ENCODE data around the gene CFAP97D2. TPM values are rescaled to one million over a fixed set of nuclear protein-coding genes. Genes with fewer than 3 reads are reported as not detected.

The CFAP97D2 gene
- polyA plus RNA-seq, 1 of the 3 experiments (the other 2 are of a cell fraction): not detected

DNA sequence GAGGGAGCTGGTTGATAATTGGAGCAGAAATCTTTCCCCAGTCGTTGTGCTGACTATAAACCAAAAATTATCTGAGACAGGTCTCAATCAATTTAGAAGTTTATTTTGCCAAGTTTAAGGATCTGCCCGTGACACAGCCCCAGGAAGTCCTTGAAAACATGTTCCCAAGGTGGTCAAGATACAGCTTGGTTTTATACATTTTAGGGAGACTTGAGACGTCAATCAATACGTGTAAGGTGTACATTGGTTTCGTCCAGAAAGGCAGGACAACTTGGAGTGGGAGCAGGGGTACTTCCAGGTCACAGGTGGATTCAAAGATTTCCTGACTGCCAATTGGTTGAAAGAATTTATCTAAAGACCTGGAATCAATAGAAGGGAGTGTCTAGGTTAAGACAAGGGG lies 17.6 kb downstream of the CFAP97D2 start:
- H3K4me1 ChIP-seq (ENCODE audit: control insufficient read depth in 1 of 2, insufficient read depth in 2 of 2, low read depth in 1 of 2, low read length in 1 of 2): no peaks in the 10 kb centered on the region
- H3K27ac ChIP-seq (ENCODE audit: low read depth in 2 of 2, low read length in 1 of 2): no peak overlapping the region
- peaks cover 5% of the 10 kb centered on the region; the same call in 1 of the 2 replicates for H3K27me3 ChIP-seq (ENCODE audit: insufficient read depth)
- POLR2A ChIA-PET: no interaction called here
- no peak for DNase-seq
- no peaks in the 10 kb centered on the region for H4K20me1 ChIP-seq (ENCODE audit: insufficient read depth)
- H3K9ac ChIP-seq: no peak overlapping the region
- H3F3A ChIP-seq (replicated peaks; ENCODE audit: insufficient read depth): no peaks in the 10 kb centered on the region
- TF ChIP-seq ZBTB33 (IDR thresholded peaks at IDR 0.05; ENCODE audit: borderline replicate concordance, low read depth): no peak
- TF ChIP-seq, protein P1, sequence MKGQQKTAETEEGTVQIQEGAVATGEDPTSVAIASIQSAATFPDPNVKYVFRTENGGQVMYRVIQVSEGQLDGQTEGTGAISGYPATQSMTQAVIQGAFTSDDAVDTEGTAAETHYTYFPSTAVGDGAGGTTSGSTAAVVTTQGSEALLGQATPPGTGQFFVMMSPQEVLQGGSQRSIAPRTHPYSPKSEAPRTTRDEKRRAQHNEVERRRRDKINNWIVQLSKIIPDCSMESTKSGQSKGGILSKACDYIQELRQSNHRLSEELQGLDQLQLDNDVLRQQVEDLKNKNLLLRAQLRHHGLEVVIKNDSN (IDR thresholded peaks at IDR 0.05; ENCODE audit: borderline replicate concordance, low read depth): no peak
- no peak for TF ChIP-seq TCF12 (IDR thresholded peaks at IDR 0.05)
- no peak for TF ChIP-seq ELF1 (IDR thresholded peaks at IDR 0.05)
- no peak for TF ChIP-seq USF2 (IDR thresholded peaks at IDR 0.05; ENCODE audit: borderline replicate concordance, low read depth, low read length)
- TF ChIP-seq FOXJ3 (CRISPR knock-in tag; IDR thresholded peaks at IDR 0.05): no peak
- no peak for TF ChIP-seq POLR2AphosphoS5 (IDR thresholded peaks at IDR 0.05; ENCODE audit: low read depth, low read length)
- TF ChIP-seq SMC3 (IDR thresholded peaks at IDR 0.05; ENCODE audit: low read depth, low read length): no peak
- TF ChIP-seq GABPA (IDR thresholded peaks at IDR 0.05; ENCODE audit: low read depth): no peak
- no peak for TF ChIP-seq CTCF (IDR thresholded peaks at IDR 0.05)
- no peak for TF ChIP-seq SIN3A (IDR thresholded peaks at IDR 0.05; ENCODE audit: borderline replicate concordance, low read depth, low read length)
- TF ChIP-seq MXI1 (IDR thresholded peaks at IDR 0.05; ENCODE audit: low read depth, low read length): no peak
- no peak for TF ChIP-seq RAD21 (IDR thresholded peaks at IDR 0.05; ENCODE audit: low read length)
- CTCF ChIA-PET: no interaction called here
- H3K9me3 ChIP-seq: no peaks in the 10 kb centered on the region
- no peak overlapping the region for H2AFZ ChIP-seq (ENCODE audit: low read depth)
- H3K9me2 ChIP-seq: no peaks in the 10 kb centered on the region
- no peaks in the 10 kb centered on the region for H3K79me2 ChIP-seq (ENCODE audit: insufficient read depth)
- H3K4me2 ChIP-seq: no peak overlapping the region
- H3K36me3 ChIP-seq (replicated peaks in 1 of 2; ENCODE audit: control insufficient read depth in 1 of 2, insufficient read depth in 2 of 2, low read length in 1 of 2): no peaks in the 10 kb centered on the region
- H3K4me3 ChIP-seq (ENCODE audit: low read depth in 2 of 2, low read length in 1 of 2): no peak overlapping the region
- WGBS (ENCODE audit: low lambda C conversion rate): 55% methylated on average over 5 of the region's 5 CpGs

DNA sequence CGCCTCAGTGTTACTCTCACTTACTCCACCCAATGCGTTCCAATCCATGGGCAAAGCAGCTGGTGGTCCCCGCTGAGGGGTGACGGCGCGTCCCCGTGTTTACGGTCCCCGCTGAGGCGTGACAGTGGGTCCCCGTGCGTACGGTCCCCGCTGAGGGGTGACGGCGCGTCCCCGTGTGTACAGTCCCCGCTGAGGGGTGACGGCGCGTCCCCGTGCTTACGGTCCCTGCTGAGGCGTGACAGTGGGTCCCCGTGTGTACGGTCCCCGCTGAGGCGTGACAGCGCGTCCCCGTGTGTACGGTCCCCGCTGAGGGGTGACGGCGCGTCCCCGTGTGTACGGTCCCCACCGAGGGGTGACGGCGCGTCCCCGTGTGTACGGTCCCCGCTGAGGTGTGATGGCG lies 19.5 kb downstream of the CFAP97D2 start:
- no peak for DNase-seq
- POLR2A ChIA-PET: no interaction called here
- no peak overlapping the region for H3K27ac ChIP-seq (ENCODE audit: low read depth in 2 of 2, low read length in 1 of 2)
- H3K4me1 ChIP-seq (ENCODE audit: control insufficient read depth in 1 of 2, insufficient read depth in 2 of 2, low read depth in 1 of 2, low read length in 1 of 2): no peaks in the 10 kb centered on the region; a peak in 1 of 4 replicates
- WGBS (ENCODE audit: low lambda C conversion rate): 92% methylated on average over 18 of the region's 47 CpGs
- H3K4me3 ChIP-seq (ENCODE audit: low read depth in 2 of 2, low read length in 1 of 2): no peak overlapping the region
- H3K9me2 ChIP-seq: no peaks in the 10 kb centered on the region
- H3F3A ChIP-seq (replicated peaks; ENCODE audit: insufficient read depth): no peaks in the 10 kb centered on the region
- no peak overlapping the region for H2AFZ ChIP-seq (ENCODE audit: low read depth)
- peaks cover 1% of the 10 kb centered on the region; the same call in 1 of the 2 replicates for H3K27me3 ChIP-seq (ENCODE audit: insufficient read depth)
- no peaks in the 10 kb centered on the region for H3K79me2 ChIP-seq (ENCODE audit: insufficient read depth)
- no peaks in the 10 kb centered on the region for H3K9me3 ChIP-seq
- CTCF ChIA-PET: no interaction called here
- no peaks in the 10 kb centered on the region for H3K36me3 ChIP-seq (replicated peaks in 1 of 2; ENCODE audit: control insufficient read depth in 1 of 2, insufficient read depth in 2 of 2, low read length in 1 of 2)
- no peak overlapping the region for H3K9ac ChIP-seq
- no peaks in the 10 kb centered on the region for H4K20me1 ChIP-seq (ENCODE audit: insufficient read depth)
- H3K4me2 ChIP-seq: no peak overlapping the region
- TF ChIP-seq EP300 (IDR thresholded peaks at IDR 0.05; ENCODE audit: borderline replicate concordance in 1 of 2, low read depth in 1 of 2, low read length in 1 of 2) (no peak), NFIC (IDR thresholded peaks at IDR 0.05; ENCODE audit: borderline replicate concordance) (no peak), RAD21 (IDR thresholded peaks at IDR 0.05; ENCODE audit: low read length) (no peak), CTCF (IDR thresholded peaks at IDR 0.05) (no peak), TEAD4 (IDR thresholded peaks at IDR 0.05; ENCODE audit: borderline replicate concordance, insufficient read depth) (no peak), FOXM1 (IDR thresholded peaks at IDR 0.05; ENCODE audit: low read depth) (no peak), MAX (IDR thresholded peaks at IDR 0.05; ENCODE audit: low read depth) (no peak), FOXJ3 (CRISPR knock-in tag; IDR thresholded peaks at IDR 0.05) (no peak), TCF12 (IDR thresholded peaks at IDR 0.05) (no peak), FOSL2 (IDR thresholded peaks at IDR 0.05; ENCODE audit: borderline replicate concordance, low read depth) (no peak), POLR2AphosphoS5 (IDR thresholded peaks at IDR 0.05; ENCODE audit: low read depth, low read length) (no peak)
- TF ChIP-seq, protein P1 (IDR thresholded peaks at IDR 0.05; ENCODE audit: borderline replicate concordance, low read depth): no peak
